ENCODE data around the gene ARRDC2.

GRCh38 chr19:17968362-17968761, 39.6 kb upstream of the ARRDC2 start:
- TF ChIP-seq POLR2AphosphoS5 (IDR thresholded peaks at IDR 0.05) (no peak), CTCF (IDR thresholded peaks at IDR 0.05) (no peak), POLR2A (IDR thresholded peaks at IDR 0.05) (no peak)

Measured in gastroesophageal sphincter (tissue), 3 donors.